ENCODE data around the gene WNK1. TPM values are rescaled to one million over a fixed set of nuclear protein-coding genes. Genes with fewer than 3 reads are reported as not detected.
"Not testable (repeated sequence)": the region's sequence is repeated elsewhere in the genome, so short reads cannot be mapped to it uniquely, and the experiment has no call there.

The WNK1 gene
- polyA plus RNA-seq, 6 donors from 2014 or later: 3.9 to 41.1 (median 15.3) TPM

- ATAC-seq (ENCODE audit: low read depth in 2 of 2): no peak
- Mint-ChIP-seq H3K9me3 (no peaks in the 10 kb centered on the region), H3K4me1 (peaks cover 55 to 81% (median 79%) of the 10 kb centered on the region in 3 donors), H3K36me3 (peaks cover 0 to 4% of the 10 kb centered on the region in 2 donors), H3K27me3 (no peaks in the 10 kb centered on the region), H3K4me3 (no peak overlapping the region), H3K27ac (peak overlapping the region in 1 of 6 donors; percentile 57)
- no peak for DNase-seq
Measured at GRCh38 chr12:793711-794110, 41.3 kb downstream of the WNK1 start.

GRCh38 chr12:795305-795704, 42.9 kb downstream of the WNK1 start:
- peaks cover 0 to 4% of the 10 kb centered on the region in 2 donors for H3K36me3 Mint-ChIP-seq
- H3K27ac Mint-ChIP-seq: peak overlapping the region in 5 of 6 donors; percentile 12 to 97 (median 65)
- H3K27me3 Mint-ChIP-seq: no peaks in the 10 kb centered on the region
- peak; percentile 77 to 82 for ATAC-seq (ENCODE audit: low read depth in 2 of 2)
- no peaks in the 10 kb centered on the region for H3K9me3 Mint-ChIP-seq
- H3K4me1 Mint-ChIP-seq: peaks cover 47 to 72% (median 72%) of the 10 kb centered on the region in 3 donors
- DNase-seq: no peak
- peak overlapping the region in 4 of 8 donors; percentile 6 to 26 (median 16) for H3K4me3 Mint-ChIP-seq

GRCh38 chr12:800401-800800, 48.0 kb downstream of the WNK1 start:
- Mint-ChIP-seq H3K27me3 (no peaks in the 10 kb centered on the region), H3K9me3 (no peaks in the 10 kb centered on the region), H3K4me1 (peaks cover 47 to 72% (median 64%) of the 10 kb centered on the region in 3 donors), H3K4me3 (no peak overlapping the region), H3K27ac (peak overlapping the region in 1 of 6 donors; percentile 54), H3K36me3 (no peaks in the 10 kb centered on the region)
- ATAC-seq (ENCODE audit: low read depth in 2 of 2): no peak
- no peak for DNase-seq

- Mint-ChIP-seq H3K4me1 (peaks cover 46 to 73% (median 64%) of the 10 kb centered on the region in 3 donors), H3K36me3 (no peaks in the 10 kb centered on the region), H3K27ac (no peak overlapping the region), H3K4me3 (no peak overlapping the region), H3K9me3 (no peaks in the 10 kb centered on the region), H3K27me3 (no peaks in the 10 kb centered on the region)
- no peak for ATAC-seq (ENCODE audit: low read depth in 2 of 2)
- no peak for DNase-seq
Measured at GRCh38 chr12:802242-803120, 50.1 kb downstream of the WNK1 start.

- DNase-seq: peak; percentile 13
Measured at GRCh38 chr12:805022-805632, 52.7 kb downstream of the WNK1 start.

GRCh38 chr12:806200-806791, 53.9 kb downstream of the WNK1 start:
- H3K4me3 Mint-ChIP-seq: peak overlapping the region in 1 of 8 donors; percentile 6

More at GRCh38 chr12:805022-805632, 52.7 kb downstream of the WNK1 start:
- peak; percentile 81 to 83 for ATAC-seq (ENCODE audit: low read depth in 2 of 2)
- peak overlapping the region in 2 of 8 donors; percentile 7 to 33 for H3K4me3 Mint-ChIP-seq
- H3K27me3 Mint-ChIP-seq: no peaks in the 10 kb centered on the region
- peak overlapping the region in 3 of 6 donors; percentile 5 to 62 (median 7) for H3K27ac Mint-ChIP-seq
- H3K4me1 Mint-ChIP-seq: peaks cover 47 to 62% (median 54%) of the 10 kb centered on the region in 3 donors
- H3K36me3 Mint-ChIP-seq: no peaks in the 10 kb centered on the region
- no peaks in the 10 kb centered on the region for H3K9me3 Mint-ChIP-seq

GRCh38 chr12:807041-807735, 54.8 kb downstream of the WNK1 start:
- DNase-seq (no peak), ATAC-seq (ENCODE audit: low read depth in 2 of 2) (no peak)
- Mint-ChIP-seq H3K4me1 (peaks cover 32 to 56% (median 50%) of the 10 kb centered on the region in 3 donors), H3K9me3 (no peaks in the 10 kb centered on the region), H3K27me3 (no peaks in the 10 kb centered on the region), H3K36me3 (no peaks in the 10 kb centered on the region), H3K27ac (peak overlapping the region in 2 of 6 donors; percentile 47 to 49), H3K4me3 (no peak overlapping the region)

More at GRCh38 chr12:806200-806791, 53.9 kb downstream of the WNK1 start:
- ATAC-seq (ENCODE audit: low read depth in 2 of 2) (no peak), DNase-seq (no peak)
- no peaks in the 10 kb centered on the region for H3K9me3 Mint-ChIP-seq
- H3K4me1 Mint-ChIP-seq: peaks cover 35 to 61% (median 51%) of the 10 kb centered on the region in 3 donors
- H3K27me3 Mint-ChIP-seq: no peaks in the 10 kb centered on the region
- H3K27ac Mint-ChIP-seq: peak overlapping the region in 3 of 6 donors; percentile 7 to 64 (median 14)
- no peaks in the 10 kb centered on the region for H3K36me3 Mint-ChIP-seq

- Mint-ChIP-seq H3K27ac (peak overlapping the region in 1 of 6 donors; percentile 60), H3K4me1 (peaks cover 26 to 47% (median 39%) of the 10 kb centered on the region in 3 donors), H3K36me3 (no peaks in the 10 kb centered on the region), H3K27me3 (no peaks in the 10 kb centered on the region), H3K9me3 (no peaks in the 10 kb centered on the region), H3K4me3 (no peak overlapping the region)
- DNase-seq: no peak
- no peak for ATAC-seq (ENCODE audit: low read depth in 2 of 2)
Measured at GRCh38 chr12:810116-810515, 57.7 kb downstream of the WNK1 start.

- peak overlapping the region in 3 of 6 donors; percentile 17 to 66 (median 44) for H3K27ac Mint-ChIP-seq
- peaks cover 25 to 44% (median 35%) of the 10 kb centered on the region in 3 donors for H3K4me1 Mint-ChIP-seq
- ATAC-seq (ENCODE audit: low read depth in 2 of 2) (no peak), DNase-seq (no peak)
- no peak overlapping the region for H3K4me3 Mint-ChIP-seq
- H3K36me3 Mint-ChIP-seq: no peaks in the 10 kb centered on the region
- H3K9me3 Mint-ChIP-seq: no peaks in the 10 kb centered on the region
- H3K27me3 Mint-ChIP-seq: no peaks in the 10 kb centered on the region
Measured at GRCh38 chr12:810671-811415, 58.5 kb downstream of the WNK1 start.

- ATAC-seq (ENCODE audit: low read depth in 2 of 2) (no peak), DNase-seq (no peak)
- Mint-ChIP-seq H3K4me3 (no peak overlapping the region), H3K27ac (peak overlapping the region in 1 of 6 donors; percentile 64), H3K4me1 (peaks cover 18 to 42% (median 33%) of the 10 kb centered on the region in 3 donors), H3K9me3 (no peaks in the 10 kb centered on the region), H3K36me3 (peaks cover 6 to 8% of the 10 kb centered on the region in 2 donors), H3K27me3 (no peaks in the 10 kb centered on the region)
Measured at GRCh38 chr12:812950-813349, 60.6 kb downstream of the WNK1 start.

- peaks cover 8 to 12% of the 10 kb centered on the region in 2 donors for H3K36me3 Mint-ChIP-seq
- not testable (repeated sequence) for DNase-seq; H3K9me3 Mint-ChIP-seq; ATAC-seq (ENCODE audit: low read depth in 2 of 2); H3K27me3 Mint-ChIP-seq
- peak overlapping the region in 1 of 8 donors; percentile 42 for H3K4me3 Mint-ChIP-seq
- H3K4me1 Mint-ChIP-seq: peaks cover 22 to 55% (median 44%) of the 10 kb centered on the region in 3 donors
- peak overlapping the region in 3 of 6 donors; percentile 39 to 63 (median 58) for H3K27ac Mint-ChIP-seq
Measured at GRCh38 chr12:817456-817855, 65.1 kb downstream of the WNK1 start.

GRCh38 chr12:817941-818600, 65.7 kb downstream of the WNK1 start:
- ATAC-seq (ENCODE audit: low read depth in 2 of 2): no peak
- peaks cover 10 to 12% of the 10 kb centered on the region in 2 donors for H3K36me3 Mint-ChIP-seq
- no peaks in the 10 kb centered on the region for H3K27me3 Mint-ChIP-seq
- H3K4me1 Mint-ChIP-seq: peaks cover 22 to 59% (median 50%) of the 10 kb centered on the region in 3 donors
- peaks cover 0 to 8% (median 3%) of the 10 kb centered on the region in 7 donors for H3K9me3 Mint-ChIP-seq
- no peak overlapping the region for H3K4me3 Mint-ChIP-seq
- DNase-seq: no peak
- peak overlapping the region in 1 of 6 donors; percentile 20 for H3K27ac Mint-ChIP-seq

Data from naive B cell (primary cell).